HG02798 (cell line): ENCODE data around the gene S100PBP.

Experiments used
- ATAC-seq: cut with Tn5 transposase; IDR thresholded peaks from one replicate; pipeline ENCODE4 v1.9.1; 2021; ENCODE audit warnings: mild to moderate bottlenecking; ENCODE audit not compliant: unreplicated experiment, poor library complexity

Gene S100PBP

GRCh38 chr1:32817159-32817814, at the start of gene S100PBP, which contains the start of gene YARS1:
S100PBP (plus strand) TSS chr1:32817653; CDS start chr1:32826100, 8,447 bp downstream.
YARS1 (minus strand) TSS chr1:32817358; CDS start chr1:32817244, 114 bp downstream.
- ATAC-seq, result peak; percentile 88

- ATAC-seq, result no peak
These were observed 49.2 kb upstream of the S100PBP start for GRCh38 chr1:32768110-32768850.

- no peak for ATAC-seq
These were observed 47.8 kb upstream of the S100PBP start for GRCh38 chr1:32769524-32770220.

GRCh38 chr1:32770221-32770731, 47.2 kb upstream of the S100PBP start:
- ATAC-seq, result no peak

- no peak for ATAC-seq
These were observed 46.5 kb upstream of the S100PBP start for GRCh38 chr1:32770741-32771548.

- no peak for ATAC-seq
These were observed 45.7 kb upstream of the S100PBP start for GRCh38 chr1:32771561-32772280.

- ATAC-seq, result no peak
These were observed 45.0 kb upstream of the S100PBP start for GRCh38 chr1:32772281-32773017.

GRCh38 chr1:32773018-32773763, 44.3 kb upstream of the S100PBP start:
- peak; percentile 43 for ATAC-seq

GRCh38 chr1:32773764-32774463, 43.5 kb upstream of the S100PBP start:
- no peak for ATAC-seq

- no peak for ATAC-seq
These were observed 43.0 kb upstream of the S100PBP start for GRCh38 chr1:32774464-32774808.

GRCh38 chr1:32774950-32775634, 42.4 kb upstream of the S100PBP start:
- no peak for ATAC-seq

- ATAC-seq, result no peak
These were observed 41.7 kb upstream of the S100PBP start for GRCh38 chr1:32775640-32776337.

GRCh38 chr1:32779242-32779641, 38.2 kb upstream of the S100PBP start:
- no peak for ATAC-seq

- ATAC-seq, result no peak
These were observed 37.4 kb upstream of the S100PBP start for GRCh38 chr1:32780005-32780404.

GRCh38 chr1:32780628-32781234, 36.7 kb upstream of the S100PBP start:
- ATAC-seq, result no peak

- no peak for ATAC-seq
These were observed 35.4 kb upstream of the S100PBP start for GRCh38 chr1:32782086-32782485.
